ENCODE results near the gene MRS2.

MRS2 gene

DNA sequence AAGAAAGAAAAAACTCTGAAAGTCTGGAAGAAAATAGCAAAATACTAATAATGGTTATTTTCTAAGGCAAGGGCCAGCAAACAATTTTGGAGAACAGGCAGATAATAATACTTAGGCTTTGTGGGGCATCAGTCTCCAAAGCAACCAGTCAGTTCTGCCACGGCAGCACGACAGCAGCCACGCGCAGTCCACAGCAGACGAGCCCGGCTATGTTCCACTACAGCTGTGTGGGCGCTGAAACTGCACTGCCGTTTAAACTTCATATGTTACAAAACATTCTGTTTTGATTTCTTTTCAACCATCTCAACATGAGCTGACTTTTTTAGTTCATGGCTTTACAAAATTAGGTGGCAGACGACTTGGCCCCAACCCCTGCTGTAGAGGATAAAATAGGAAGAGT lies 29.9 kb downstream of the MRS2 start:
- DNase-seq = no peak

DNA sequence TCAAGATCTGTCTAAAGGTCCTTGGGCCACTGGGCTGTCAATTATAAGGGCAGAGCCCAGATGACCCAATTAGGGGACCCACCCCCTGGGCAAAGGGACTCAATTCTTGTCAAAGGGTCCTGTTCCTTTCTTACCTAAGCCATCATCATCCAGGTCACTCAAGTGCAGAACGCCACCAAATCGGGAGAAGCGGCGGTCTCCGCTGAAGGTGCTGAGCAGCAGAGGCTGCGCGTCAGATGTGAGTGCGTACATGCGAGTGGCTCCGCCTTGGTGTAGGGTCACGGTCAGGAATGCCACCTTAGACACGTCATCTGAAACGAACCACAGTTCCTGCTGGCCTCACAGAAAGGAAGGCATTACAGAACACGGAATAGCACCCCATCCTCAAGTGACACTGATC lies 34.2 kb downstream of the MRS2 start:
- no peak for DNase-seq

DNA sequence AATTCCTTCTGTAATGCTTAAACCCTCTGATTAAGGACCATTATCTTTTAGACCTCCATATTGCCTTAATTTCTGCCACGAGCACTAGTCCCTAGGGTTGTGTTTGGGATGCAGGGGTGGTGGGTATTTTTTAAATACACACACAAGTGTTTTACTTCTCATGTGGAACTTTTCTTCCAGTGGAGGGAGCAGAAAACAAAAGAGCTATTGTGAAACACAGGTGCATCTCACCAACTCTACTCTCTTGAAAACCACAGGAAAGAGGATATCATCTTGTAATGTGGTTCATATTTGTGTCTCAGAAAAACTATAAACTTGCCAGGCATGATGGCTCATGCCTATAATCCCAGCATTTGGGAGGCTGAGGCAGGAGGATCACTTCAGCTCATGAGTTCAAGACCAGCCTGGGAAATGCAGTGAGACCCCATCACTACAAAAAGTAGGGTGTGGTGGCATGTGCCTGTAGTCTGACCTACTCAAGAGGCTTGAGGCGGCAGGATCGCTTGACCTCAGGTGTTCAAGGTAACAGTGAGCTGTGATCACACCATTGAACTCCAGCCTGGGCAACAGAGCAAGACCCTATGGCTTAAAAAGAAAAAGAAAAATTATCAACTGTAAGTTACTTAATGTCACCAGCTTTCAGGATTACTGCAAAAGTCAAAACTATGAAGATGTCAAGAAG lies 37.3 kb downstream of the MRS2 start:
- DNase-seq = no peak

DNA sequence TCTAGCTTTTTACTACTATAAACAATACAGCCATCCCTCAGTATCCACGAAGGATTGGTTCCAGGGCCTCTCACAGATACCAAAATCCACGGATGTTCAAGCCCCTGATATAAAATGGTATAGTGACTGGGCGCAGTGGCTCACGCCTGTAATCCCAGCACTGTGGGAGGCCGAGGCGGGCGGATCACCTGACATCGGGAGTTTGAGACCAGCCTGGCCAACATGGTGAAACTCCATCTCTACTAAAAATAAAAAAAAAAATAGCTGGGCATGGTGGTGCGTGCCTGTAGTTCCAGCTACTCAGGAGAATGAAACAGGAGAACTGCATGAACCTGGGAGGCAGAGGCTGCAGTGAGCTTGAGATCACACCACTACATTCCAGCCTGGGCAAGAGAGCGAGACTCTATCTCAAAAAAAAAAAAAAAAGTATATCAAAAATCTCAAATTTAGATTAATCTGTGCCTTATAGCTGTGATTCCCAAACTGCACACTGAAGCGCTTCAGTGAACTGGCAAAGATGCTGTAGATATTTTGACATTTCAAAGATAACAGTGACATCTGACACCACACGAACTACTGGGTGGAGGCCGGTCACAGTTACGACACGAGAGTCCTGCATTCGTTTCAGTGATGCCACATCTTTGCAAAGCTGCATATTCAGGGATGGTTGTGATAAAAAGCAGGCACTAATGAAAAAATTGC lies 38.3 kb downstream of the MRS2 start:
- DNase-seq = no peak

DNA sequence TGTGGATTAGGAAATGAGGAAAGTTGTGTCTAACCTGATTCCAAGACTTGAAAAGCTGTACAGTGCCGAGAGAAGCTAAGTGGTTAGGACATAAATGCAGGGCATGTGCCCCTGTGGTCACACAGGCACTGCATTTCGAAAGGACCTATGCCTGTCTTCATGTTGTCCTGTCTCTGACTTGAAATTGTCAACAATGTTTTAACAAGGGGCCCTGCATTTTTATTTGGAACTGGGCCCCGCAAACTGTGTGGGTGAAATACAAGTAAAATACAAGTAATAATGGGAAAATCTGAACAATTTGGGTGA lies 38.8 kb downstream of the MRS2 start:
- no peak for DNase-seq

DNA sequence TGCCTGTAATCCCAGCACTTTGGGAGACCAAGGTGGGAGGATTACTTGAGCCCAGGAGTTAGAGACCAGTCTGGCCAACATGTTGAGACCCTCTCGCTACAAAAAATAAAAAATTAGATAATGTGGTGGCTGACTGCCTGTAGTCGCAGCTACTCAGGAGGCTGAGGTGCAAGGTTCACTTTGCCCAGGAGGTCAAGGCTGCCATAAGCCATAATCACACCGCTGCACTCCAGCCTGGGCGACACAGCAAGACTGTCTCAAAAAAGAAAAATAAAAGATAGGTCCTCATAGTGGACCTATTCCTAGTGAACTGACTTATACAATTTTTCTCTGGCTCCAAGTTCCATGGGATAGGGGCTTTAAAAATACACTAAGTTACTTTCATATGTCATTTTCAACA lies 41.9 kb downstream of the MRS2 start:
- no peak for DNase-seq

DNA sequence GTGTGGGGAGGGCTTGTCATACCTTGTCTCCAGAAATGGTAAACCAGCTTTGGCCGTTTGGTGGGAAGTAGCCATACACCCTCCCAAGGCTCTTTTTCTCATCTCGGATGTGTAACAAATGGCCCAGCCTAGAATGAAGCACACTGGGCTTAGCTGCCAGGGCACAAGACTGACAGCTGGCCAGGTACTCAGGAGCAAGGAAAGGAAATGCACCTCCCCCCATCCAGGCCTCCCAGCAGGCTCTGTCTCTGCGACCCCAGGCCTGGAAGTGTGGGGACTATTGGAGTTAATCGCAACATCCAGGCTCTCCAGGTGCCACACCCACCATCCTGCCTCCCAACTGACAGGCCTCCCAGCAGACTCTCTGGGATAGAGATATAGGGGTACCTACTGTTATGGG lies 43.0 kb downstream of the MRS2 start:
- no peak for DNase-seq

DNA sequence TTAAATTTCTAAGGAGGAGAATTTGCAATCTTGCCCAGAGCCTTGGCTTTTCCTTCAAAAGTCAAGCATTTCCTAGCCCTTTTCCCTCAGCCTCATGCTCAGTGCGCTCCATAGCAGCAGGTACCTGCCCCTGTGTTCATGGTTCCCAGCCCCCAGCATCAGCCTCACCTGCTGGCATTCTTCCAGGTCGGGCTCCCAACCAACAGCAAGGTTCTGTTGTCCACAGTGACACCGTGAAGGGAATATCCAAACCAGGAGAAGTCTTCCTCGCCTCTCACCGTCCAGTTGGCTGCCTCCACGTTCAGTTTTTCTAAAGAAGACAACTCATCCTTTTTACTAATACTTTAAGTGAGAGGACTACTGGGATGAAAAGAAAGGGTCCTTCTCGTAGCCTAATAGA lies 43.9 kb downstream of the MRS2 start:
- no peak for DNase-seq

DNA sequence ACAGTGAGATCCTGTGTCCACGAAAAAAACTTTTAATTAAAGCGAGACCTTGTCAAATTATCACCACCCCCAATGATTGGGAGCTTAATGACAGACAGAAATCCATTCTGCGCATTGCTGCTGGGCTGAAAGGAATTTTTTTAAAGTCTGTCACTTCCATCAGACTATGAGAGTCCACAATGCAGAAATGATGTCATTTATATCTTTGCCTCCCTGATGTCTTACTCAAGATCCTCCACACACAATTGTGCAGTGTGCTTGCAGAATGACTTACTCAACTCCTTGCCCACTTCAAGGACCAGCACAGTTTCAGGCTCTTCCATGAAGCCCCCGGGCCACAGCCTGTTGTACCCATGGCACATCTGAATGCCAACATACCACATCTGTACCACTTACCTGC lies 45.7 kb downstream of the MRS2 start:
- no peak for DNase-seq

DNA sequence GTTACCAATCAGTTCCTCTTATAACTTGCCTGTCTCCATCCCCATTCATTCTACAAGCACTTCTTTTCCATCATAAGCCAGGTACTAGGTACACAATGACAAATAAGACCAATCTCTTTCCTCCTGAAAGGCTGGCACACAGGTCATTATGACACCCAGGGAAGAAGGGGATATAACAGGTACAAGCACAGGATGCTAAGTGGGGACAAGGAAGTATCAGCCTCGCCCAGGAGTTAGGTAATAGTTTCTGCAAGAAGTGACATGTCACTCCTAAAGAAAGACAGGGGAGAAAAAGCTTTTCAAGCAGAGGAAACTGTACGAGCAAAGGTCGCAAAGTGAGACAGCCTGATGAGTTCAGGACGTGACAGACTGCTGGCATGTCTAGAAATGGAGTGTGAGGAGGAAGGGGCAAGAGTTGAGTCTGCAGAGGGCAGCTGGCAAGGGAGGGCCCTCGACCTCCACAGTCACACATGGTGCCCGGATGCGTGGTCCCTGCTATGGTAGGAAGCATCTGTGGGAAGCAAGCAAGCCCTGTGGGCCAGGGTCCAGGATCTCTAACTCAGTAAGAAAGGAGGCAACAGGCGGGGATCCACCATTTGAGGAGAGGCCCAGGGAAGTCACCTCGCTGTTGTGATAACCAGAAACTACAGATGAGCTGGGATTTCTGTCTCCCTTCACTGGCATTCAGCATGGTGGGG lies 46.2 kb downstream of the MRS2 start:
- no peak for DNase-seq

DNA sequence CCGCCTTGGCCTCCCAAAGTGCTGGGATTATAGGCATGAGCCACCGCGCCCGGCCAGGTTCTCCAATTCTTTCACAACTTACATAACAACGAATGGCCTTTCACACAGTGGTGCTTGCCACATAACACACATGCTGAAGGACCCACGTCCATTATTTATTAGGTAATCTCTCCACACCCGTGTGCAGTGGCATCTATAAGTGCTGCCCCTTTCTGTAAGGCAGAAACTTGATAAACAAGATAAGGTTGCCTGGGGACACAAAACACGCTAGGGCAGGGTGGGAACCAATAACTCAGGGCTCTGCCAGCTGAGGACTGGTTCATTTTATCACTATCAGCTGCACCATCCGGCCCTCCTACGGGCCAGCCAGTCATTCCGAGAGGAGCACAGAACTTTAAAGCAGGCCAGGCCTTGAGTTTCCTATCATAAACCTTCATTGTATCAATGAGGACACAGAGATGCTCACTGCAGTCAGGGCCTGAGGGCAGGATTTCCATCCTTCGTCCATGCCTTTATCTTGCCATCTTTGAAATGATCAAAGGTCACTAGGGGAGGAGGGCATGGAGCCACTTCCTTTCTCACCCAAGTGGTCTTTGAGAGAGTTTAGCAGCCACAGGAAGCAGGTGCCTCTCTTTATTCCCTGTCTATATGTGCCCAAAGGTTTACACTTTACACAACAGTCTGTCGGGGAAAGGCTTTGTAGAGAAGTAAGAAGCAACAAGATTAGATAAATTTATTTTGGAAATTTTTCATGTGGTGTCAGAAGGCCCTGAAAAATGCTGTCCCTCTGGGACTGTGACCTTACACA lies 49.0 kb downstream of the MRS2 start:
- DNase-seq = no peak

DNA sequence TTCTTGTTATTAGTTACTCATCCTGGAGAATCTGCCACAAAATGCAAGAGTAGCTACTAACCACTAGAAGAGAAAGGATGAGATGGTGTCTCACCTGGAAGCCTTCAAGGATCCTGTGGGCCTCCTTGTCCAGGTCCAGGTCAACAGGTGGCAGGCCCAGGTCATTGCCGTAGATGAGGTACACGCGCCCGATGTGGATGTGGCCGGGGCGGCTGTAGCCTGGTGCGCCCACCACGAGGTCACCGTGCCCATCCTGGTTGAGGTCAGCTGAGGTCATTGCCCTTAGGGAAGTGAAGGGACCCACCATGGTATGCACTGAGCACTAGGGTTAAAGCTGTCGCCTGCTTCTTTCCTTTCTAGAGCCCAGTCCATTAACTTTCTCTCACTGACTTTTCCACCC lies 51.2 kb downstream of the MRS2 start:
- DNase-seq = no peak

DNA sequence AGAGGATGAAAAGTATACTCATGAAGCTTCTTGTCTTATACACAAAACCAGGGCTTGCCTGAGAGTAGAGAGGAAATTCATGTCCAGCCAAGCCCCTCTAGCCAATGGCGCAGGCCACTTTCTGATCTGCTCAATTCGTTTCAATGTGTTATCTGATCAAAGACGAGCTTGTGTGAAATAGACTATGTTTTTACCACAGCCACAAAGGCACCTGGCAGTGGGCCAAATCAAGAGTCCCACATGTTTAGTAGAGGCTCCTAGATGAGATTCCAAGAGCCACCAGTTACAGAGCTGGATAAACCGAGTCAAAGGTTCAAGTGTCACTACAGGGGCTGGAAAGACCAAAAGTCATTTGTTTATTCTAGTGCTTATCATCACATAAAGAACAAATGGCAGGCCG lies 51.7 kb downstream of the MRS2 start:
- DNase-seq = no peak

DNA sequence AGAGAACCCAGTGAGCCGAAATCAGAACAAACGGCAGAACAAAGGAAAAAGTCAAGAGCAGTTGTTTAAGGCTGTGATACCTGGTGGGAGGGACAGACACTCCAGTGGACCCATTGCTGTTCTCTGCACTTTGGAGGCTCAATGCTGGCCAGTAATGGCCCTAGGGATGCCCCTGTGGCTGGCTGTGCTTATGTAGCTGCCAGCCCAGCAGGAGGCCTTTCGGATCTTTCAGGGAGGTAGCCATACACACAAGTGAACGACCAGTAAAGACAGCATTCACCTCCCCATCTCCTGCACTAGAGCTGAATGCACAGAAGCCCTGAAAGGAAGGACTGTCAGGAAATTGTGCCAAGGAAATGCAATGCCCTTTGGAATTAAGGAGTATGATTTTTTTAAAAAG lies 52.3 kb downstream of the MRS2 start:
- DNase-seq = no peak

DNA sequence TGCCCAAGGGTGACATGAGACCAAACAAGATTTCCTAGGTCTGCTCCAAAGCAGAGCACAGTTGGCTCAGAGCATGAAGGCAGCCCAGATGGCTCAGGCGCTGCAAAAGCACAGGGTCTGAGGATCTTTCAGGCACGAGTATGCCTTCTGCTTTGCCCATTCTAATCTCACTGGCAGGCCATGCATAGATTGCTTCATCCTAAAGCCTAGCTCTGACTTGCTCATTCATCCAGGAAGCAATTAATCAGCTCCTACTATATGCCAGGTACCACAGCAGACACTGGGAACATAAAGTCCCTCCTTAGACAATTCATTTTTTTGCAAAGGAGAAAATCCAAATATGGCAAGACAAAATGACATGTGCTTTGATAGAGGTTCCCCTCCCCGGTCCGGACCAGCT lies 55.4 kb downstream of the MRS2 start:
- no peak for DNase-seq

DNA sequence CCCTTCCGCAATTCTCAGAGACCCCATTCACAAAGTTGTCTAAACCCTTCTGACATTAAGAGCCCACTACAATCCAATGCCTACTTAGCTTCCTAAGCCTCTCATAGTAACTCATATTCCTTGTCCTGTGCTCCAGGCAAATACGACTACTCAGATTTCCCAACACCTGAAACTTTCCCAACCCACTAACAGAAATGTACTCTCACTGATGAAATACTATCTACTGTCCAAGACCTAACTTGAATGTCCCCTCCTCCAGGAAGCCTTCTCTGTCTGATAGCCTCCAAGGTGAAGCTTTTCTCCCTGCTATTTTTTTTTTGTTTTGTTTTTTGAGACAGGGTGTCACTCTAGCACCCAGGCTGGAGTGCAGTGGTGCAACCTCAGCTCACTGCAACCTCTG lies 56.2 kb downstream of the MRS2 start:
- no peak for DNase-seq

DNA sequence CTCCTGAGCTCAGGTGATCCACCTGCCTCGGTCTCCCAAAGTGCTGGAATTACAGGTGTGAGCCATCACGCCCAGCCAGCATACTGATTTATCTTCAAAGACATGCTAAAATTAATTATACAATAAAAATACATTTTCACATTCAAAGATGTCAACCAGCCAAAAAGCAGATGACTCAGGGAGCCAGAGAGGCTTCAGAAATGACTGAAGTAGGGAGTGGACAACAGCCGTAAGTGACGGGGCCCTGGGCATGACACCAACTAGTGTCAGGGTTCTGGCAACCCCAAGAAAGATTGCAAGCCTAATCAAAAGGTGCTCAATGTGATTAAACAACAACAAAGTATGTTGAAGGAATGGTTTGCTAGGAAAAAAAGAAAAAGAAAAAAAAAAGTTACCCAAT lies 58.2 kb downstream of the MRS2 start:
- DNase-seq = no peak

DNA sequence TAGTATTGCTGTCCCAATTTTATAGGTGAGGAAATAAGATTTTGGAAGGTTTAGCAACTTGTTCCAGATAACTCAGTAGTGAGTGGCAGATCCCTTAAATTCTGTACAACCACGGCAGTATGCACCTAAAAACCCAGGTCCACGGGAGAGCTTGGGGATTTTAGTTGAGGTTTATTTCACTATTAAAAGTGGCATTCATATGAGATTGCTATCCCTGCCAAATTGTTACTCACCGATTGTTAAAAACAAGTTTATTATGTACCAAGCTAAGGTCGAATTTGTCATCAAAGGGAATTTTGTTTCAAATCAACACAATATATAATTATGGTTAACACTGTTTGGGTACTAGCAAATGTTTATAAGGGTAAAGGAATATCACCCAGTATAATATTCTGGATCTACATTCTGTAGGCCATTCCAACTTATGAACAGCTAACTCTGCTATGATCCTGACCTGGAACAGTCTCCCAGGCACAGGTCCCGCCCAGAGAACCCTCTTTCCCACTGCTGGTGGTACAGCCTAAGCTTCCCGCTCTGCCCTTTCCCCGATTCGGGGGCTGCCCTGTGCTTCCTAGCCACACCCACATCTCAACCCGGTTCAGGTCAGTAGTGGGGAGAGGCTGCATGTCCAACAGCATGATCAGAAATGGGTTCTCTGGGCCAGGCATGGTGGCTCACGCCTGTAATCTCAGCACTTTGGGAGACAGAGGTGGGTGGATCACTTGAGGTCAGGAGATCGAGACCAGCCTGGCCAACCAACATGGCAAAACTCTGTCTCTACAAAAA lies 61.7 kb downstream of the MRS2 start:
- DNase-seq = no peak

DNA sequence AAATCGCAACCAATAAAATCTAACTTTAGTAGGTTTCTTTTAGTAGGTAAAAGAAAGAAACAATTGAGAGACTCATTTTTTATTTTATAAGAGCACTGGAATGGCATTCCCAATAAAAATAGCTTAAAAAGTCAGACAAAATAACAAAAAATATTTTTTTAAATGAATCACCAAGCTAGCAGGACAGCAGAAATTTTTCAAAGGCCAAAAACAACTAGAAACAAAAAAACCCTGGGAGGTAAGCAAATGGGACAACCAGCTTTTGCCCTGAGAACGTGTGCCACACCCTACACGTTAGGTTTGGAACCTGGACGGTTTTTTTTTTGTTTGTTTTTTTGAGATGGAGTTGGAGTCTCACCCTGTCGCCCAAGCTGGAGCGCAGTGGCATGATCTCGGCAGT lies 67.1 kb downstream of the MRS2 start:
- no peak for DNase-seq

DNA sequence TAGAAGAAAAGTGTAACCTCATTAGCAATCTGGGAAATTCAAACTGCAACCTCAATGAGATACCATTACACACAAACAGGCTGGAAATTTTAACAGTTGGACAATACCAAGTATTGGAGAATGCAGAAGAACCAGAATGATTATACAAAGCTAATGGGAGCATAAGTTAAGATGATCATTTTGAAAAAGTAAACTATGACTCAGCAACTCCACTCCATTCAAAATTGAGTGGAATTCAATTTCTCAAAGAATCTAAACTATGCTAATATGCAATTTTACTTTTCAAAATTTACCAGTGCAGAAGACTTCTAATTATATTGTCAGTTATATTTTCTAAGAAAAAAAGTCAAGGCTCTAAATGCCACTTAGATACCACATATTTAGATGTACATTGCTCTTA lies 69.4 kb downstream of the MRS2 start:
- DNase-seq = no peak
